Liver (tissue), 9 donors: ENCODE measurements around the gene GAR1. TPM values are rescaled to one million over a fixed set of nuclear protein-coding genes. Genes with fewer than 3 reads are reported as not detected.
A peak's percentile ranks its signal among the peaks of the same experiment; 100 is the strongest.
"Not testable (repeated sequence)": the region's sequence is repeated elsewhere in the genome, so short reads cannot be mapped to it uniquely, and the experiment has no call there.

Experiments
- DNase-seq: peaks from one replicate; pipeline ENCODE4 v3.0.0-alpha.2; 2017; ENCODE audit warnings: low spot score
- H3K27ac ChIP-seq, 2 donors: one replicate each; pipeline ENCODE4 v1.7.0; 2013; ENCODE audit warnings: inconsistent platforms in 2 of 2, low read length in 2 of 2, control low read depth in 1 of 2, low read depth in 1 of 2, mild to moderate bottlenecking in 1 of 2
- H3K27me3 ChIP-seq, 4 donors: one replicate each; pipeline versions ENCODE4 v1.6.1 to v1.7.0; 2013; ENCODE audit warnings: low read length in 3 of 4, inconsistent platforms in 1 of 4, mild to moderate bottlenecking in 1 of 4, moderate library complexity in 1 of 4; ENCODE audit not compliant: control insufficient read depth in 4 of 4, insufficient read depth in 4 of 4
- H3K36me3 ChIP-seq, 4 donors: one replicate each; pipeline versions ENCODE4 v1.6.1 to v1.7.0; 2013; ENCODE audit warnings: low read length in 3 of 4, mild to moderate bottlenecking in 3 of 4, low read depth in 1 of 4, moderate library complexity in 1 of 4; ENCODE audit not compliant: control insufficient read depth in 4 of 4, insufficient read depth in 3 of 4
- H3K4me1 ChIP-seq, 4 donors: one replicate each; pipeline versions ENCODE4 v1.6.1 to v1.7.0; 2013; ENCODE audit warnings: low read length in 3 of 4, mild to moderate bottlenecking in 3 of 4, moderate library complexity in 1 of 4; ENCODE audit not compliant: control insufficient read depth in 4 of 4, insufficient read depth in 4 of 4
- H3K4me3 ChIP-seq, 3 donors: one replicate each; pipeline versions ENCODE4 v1.6.1 to v1.7.0; 2013; ENCODE audit warnings: low read length in 3 of 3, control low read depth in 1 of 3, low read depth in 1 of 3, mild to moderate bottlenecking in 1 of 3
- H3K9ac ChIP-seq, 2 donors: one replicate each; pipeline ENCODE4 v1.7.0; 2013; ENCODE audit warnings: low read length in 2 of 2, mild to moderate bottlenecking in 2 of 2, moderate library complexity in 2 of 2, control low read depth in 1 of 2, low read depth in 1 of 2
- H3K9me3 ChIP-seq, 4 donors: one replicate each; pipeline versions ENCODE4 v1.6.1 to v1.7.0; 2013; ENCODE audit warnings: low read length in 3 of 4; ENCODE audit not compliant: control insufficient read depth in 4 of 4
- ATF3 ChIP-seq: IDR thresholded peaks from 2 replicates; pipeline ENCODE4 v1.6.1; 2016; ENCODE audit warnings: antibody characterized with exemption
- EGR1 ChIP-seq, 2 donors: IDR thresholded peaks; 2 replicates each; pipeline ENCODE4 v1.6.1; 2016 to 2018; ENCODE audit warnings: antibody characterized with exemption in 2 of 2, low read depth in 2 of 2
- FOXA1 ChIP-seq: IDR thresholded peaks from 2 replicates; pipeline ENCODE4 v1.6.1; 2016; ENCODE audit warnings: antibody characterized with exemption
- FOXA2 ChIP-seq: IDR thresholded peaks from 2 replicates; pipeline ENCODE4 v1.6.1; 2016; ENCODE audit warnings: antibody characterized with exemption
- GABPA ChIP-seq, 2 donors: IDR thresholded peaks in 1 of 2; conservative IDR thresholded peaks in 1 of 2; 2 replicates each; pipeline ENCODE4 v1.6.1; 2016; ENCODE audit warnings: antibody characterized with exemption in 2 of 2, mild to moderate bottlenecking in 1 of 2, moderate library complexity in 1 of 2
- HNF4A ChIP-seq, 2 donors: conservative IDR thresholded peaks; 2 replicates each; pipeline ENCODE4 v1.6.1; 2016; ENCODE audit warnings: antibody characterized with exemption in 2 of 2, mild to moderate bottlenecking in 2 of 2
- HNF4G ChIP-seq: IDR thresholded peaks from 2 replicates; pipeline ENCODE4 v1.6.1; 2016; ENCODE audit warnings: antibody characterized with exemption
- JUND ChIP-seq, 2 donors: IDR thresholded peaks; 2 replicates each; pipeline ENCODE4 v1.6.1; 2016; ENCODE audit warnings: antibody characterized with exemption in 2 of 2
- NR2F2 ChIP-seq: IDR thresholded peaks from 2 replicates; pipeline ENCODE4 v1.6.1; 2016; ENCODE audit warnings: antibody characterized with exemption
- RAD21 ChIP-seq, 2 donors: IDR thresholded peaks; 2 replicates each; pipeline ENCODE4 v1.6.1; 2016; ENCODE audit warnings: antibody characterized with exemption in 2 of 2, mild to moderate bottlenecking in 2 of 2
- RXRA ChIP-seq, 2 donors: IDR thresholded peaks; 2 replicates each; pipeline ENCODE4 v1.6.1; 2017 to 2018; ENCODE audit warnings: antibody characterized with exemption in 2 of 2, mild to moderate bottlenecking in 1 of 2
- SP1 ChIP-seq: IDR thresholded peaks from 2 replicates; pipeline ENCODE4 v1.6.1; 2018; ENCODE audit warnings: antibody characterized with exemption, mild to moderate bottlenecking
- TAF1 ChIP-seq: conservative IDR thresholded peaks from 2 replicates; pipeline ENCODE4 v1.6.1; 2016; ENCODE audit warnings: antibody characterized with exemption, mild to moderate bottlenecking
- YY1 ChIP-seq: IDR thresholded peaks from 2 replicates; pipeline ENCODE4 v1.6.1; 2016; ENCODE audit warnings: antibody characterized with exemption, mild to moderate bottlenecking
- WGBS: extraction: QIAGEN DNeasy Blood & Tissue Kit; methylation state at CpG from one replicate; pipeline ENCODE4 v1.1.7; 2013; 5-methylcytosine and 5-hydroxymethylcytosine counted together
- polyA plus RNA-seq, 2 donors: library from polyadenylated mRNA; stranded (reverse) in 1 of 2; unstranded in 1 of 2; fragments of 200-250 nt in 1 of 2; fragments of >200 nt in 1 of 2; fragmentation: Nextera tagmentation in 1 of 2; extraction: Ambion mirVana in 1 of 2; gene quantifications; one replicate each; pipeline versions ENCODE4 v1.2.1 to v1.2.3, GENCODE V29; 2013 to 2015
- total RNA-seq, 2 donors: library from RNA; depleted of rRNA; stranded (reverse); fragments of >200 nt; gene quantifications; one replicate each; pipeline ENCODE4 v1.2.3, GENCODE V29; 2014
- TF ChIP-seq, protein P1 (sequence below): IDR thresholded peaks from 2 replicates; pipeline ENCODE4 v1.6.1; 2016; ENCODE audit warnings: antibody characterized with exemption, mild to moderate bottlenecking
- TF ChIP-seq, protein P2 (sequence below): IDR thresholded peaks from 2 replicates; pipeline ENCODE4 v1.6.1; 2016; ENCODE audit warnings: antibody characterized with exemption
- TF ChIP-seq, protein P3 (sequence below): fragments of 150-350 bp; IDR thresholded peaks from 2 replicates; pipeline ENCODE4 v1.5.1; 2017; ENCODE audit warnings: improper control_type of control experiment, low read depth, low read length; ENCODE audit not compliant: missing input control
- TF ChIP-seq, protein P4 (sequence below): IDR thresholded peaks from 2 replicates; pipeline ENCODE4 v1.6.1; 2016; ENCODE audit warnings: antibody characterized with exemption
- donor health status: healthy.
- donor health status: healthy.
- donor health status: healthy.
- donor health status: healthy.
- donor health status: healthy.

Gene GAR1
- 1 to 10 TPM; 1.5 to 7.2 TPM for total RNA-seq
- polyA plus RNA-seq, result 1 to 10 TPM; 4.5 to 7.7 TPM

DNA sequence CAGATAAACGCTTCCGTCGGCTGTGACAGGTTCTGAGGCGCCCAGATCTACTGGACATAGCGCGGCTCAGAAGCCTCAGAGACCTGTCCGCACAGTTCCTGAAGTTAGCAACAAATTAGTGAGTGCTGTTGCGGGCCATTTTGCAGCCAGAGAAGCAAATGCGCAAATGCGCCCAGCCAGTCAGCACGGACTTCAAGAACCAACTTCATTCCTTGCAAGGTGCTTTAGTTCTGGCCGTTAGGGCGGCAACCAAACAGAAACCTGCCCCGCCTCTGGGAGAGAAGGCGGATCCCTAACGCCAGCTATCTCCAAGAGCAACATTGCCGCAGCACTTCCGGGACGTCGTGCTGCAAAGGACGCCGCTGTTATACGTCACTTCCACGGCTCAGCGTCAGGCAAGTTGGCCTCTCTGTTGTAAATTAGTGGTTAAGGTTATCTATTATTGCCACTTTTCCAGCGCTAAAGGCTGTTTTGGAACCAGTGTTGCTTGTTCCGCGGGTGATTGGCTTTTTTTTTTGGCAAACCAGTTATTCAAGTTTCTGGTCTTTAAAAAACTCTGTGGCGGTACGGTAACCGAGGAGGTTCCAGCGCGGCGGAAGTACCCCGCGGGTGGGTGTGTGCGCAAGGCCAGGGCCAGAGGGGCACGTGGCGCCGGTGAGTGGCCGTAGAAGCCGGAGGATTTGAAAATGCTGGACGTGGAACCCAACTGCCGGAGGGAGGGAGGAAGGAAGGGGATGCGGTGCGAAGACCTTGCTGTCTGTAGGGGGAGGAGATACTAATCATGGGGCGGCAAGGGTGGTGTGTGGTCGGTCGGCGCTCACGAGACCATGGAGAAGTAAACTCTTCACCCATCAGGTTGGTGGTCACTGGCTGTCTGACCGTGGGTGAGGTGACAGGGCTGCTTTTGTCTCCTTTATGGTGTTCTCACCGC lies at the start of gene GAR1:
Gene GAR1 (plus strand): TSS at position 612 of the 931 bp plus-strand sequence. CDS start 403 bp downstream, outside the sequence.
- H3K9ac ChIP-seq, result peak within 1 kb of the TSS; percentile 82 to 84
- H3K4me3 ChIP-seq, result peak within 1 kb of the TSS; percentile 81 to 97 (median 85)
- H3K27ac ChIP-seq, result peak within 1 kb of the TSS; percentile 67 to 87
- no peaks in the 10 kb centered on the region for H3K9me3 ChIP-seq
- under 1% methylated on average over 53 of the region's 53 CpGs for WGBS
- no peaks in the 10 kb centered on the region for H3K27me3 ChIP-seq
- TF ChIP-seq ATF3, result peak; percentile 54
- TF ChIP-seq HNF4G, result no peak
- TF ChIP-seq EGR1 (IDR thresholded peaks at IDR 0.05; ENCODE audit: low read depth in 2 of 2), result peak; percentile 52 to 71
- TF ChIP-seq, protein P1, sequence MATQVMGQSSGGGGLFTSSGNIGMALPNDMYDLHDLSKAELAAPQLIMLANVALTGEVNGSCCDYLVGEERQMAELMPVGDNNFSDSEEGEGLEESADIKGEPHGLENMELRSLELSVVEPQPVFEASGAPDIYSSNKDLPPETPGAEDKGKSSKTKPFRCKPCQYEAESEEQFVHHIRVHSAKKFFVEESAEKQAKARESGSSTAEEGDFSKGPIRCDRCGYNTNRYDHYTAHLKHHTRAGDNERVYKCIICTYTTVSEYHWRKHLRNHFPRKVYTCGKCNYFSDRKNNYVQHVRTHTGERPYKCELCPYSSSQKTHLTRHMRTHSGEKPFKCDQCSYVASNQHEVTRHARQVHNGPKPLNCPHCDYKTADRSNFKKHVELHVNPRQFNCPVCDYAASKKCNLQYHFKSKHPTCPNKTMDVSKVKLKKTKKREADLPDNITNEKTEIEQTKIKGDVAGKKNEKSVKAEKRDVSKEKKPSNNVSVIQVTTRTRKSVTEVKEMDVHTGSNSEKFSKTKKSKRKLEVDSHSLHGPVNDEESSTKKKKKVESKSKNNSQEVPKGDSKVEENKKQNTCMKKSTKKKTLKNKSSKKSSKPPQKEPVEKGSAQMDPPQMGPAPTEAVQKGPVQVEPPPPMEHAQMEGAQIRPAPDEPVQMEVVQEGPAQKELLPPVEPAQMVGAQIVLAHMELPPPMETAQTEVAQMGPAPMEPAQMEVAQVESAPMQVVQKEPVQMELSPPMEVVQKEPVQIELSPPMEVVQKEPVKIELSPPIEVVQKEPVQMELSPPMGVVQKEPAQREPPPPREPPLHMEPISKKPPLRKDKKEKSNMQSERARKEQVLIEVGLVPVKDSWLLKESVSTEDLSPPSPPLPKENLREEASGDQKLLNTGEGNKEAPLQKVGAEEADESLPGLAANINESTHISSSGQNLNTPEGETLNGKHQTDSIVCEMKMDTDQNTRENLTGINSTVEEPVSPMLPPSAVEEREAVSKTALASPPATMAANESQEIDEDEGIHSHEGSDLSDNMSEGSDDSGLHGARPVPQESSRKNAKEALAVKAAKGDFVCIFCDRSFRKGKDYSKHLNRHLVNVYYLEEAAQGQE, result peak; percentile 42
- peak; percentile 31 to 36 for TF ChIP-seq RXRA (IDR thresholded peaks at IDR 0.05)
- peak; percentile 49 to 55 for TF ChIP-seq RAD21 (IDR thresholded peaks at IDR 0.05)
- TF ChIP-seq, protein P2, sequence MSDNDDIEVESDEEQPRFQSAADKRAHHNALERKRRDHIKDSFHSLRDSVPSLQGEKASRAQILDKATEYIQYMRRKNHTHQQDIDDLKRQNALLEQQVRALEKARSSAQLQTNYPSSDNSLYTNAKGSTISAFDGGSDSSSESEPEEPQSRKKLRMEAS, result peak; percentile 95
- TF ChIP-seq, protein P3, sequence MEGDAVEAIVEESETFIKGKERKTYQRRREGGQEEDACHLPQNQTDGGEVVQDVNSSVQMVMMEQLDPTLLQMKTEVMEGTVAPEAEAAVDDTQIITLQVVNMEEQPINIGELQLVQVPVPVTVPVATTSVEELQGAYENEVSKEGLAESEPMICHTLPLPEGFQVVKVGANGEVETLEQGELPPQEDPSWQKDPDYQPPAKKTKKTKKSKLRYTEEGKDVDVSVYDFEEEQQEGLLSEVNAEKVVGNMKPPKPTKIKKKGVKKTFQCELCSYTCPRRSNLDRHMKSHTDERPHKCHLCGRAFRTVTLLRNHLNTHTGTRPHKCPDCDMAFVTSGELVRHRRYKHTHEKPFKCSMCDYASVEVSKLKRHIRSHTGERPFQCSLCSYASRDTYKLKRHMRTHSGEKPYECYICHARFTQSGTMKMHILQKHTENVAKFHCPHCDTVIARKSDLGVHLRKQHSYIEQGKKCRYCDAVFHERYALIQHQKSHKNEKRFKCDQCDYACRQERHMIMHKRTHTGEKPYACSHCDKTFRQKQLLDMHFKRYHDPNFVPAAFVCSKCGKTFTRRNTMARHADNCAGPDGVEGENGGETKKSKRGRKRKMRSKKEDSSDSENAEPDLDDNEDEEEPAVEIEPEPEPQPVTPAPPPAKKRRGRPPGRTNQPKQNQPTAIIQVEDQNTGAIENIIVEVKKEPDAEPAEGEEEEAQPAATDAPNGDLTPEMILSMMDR, result no peak
- peak; percentile 28 for TF ChIP-seq FOXA2
- TF ChIP-seq TAF1, result peak; percentile 34
- TF ChIP-seq NR2F2, result peak; percentile 52
- peak; percentile 46 for TF ChIP-seq SP1
- TF ChIP-seq GABPA (IDR thresholded peaks at IDR 0.05 in 1 of 2, conservative IDR thresholded peaks at IDR 0.05 in 1 of 2), result peak; percentile 90 to 99
- TF ChIP-seq, protein P4, sequence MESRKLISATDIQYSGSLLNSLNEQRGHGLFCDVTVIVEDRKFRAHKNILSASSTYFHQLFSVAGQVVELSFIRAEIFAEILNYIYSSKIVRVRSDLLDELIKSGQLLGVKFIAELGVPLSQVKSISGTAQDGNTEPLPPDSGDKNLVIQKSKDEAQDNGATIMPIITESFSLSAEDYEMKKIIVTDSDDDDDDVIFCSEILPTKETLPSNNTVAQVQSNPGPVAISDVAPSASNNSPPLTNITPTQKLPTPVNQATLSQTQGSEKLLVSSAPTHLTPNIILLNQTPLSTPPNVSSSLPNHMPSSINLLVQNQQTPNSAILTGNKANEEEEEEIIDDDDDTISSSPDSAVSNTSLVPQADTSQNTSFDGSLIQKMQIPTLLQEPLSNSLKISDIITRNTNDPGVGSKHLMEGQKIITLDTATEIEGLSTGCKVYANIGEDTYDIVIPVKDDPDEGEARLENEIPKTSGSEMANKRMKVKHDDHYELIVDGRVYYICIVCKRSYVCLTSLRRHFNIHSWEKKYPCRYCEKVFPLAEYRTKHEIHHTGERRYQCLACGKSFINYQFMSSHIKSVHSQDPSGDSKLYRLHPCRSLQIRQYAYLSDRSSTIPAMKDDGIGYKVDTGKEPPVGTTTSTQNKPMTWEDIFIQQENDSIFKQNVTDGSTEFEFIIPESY, result peak; percentile 82
- peak; percentile 87 for TF ChIP-seq YY1
- TF ChIP-seq HNF4A (conservative IDR thresholded peaks at IDR 0.05), result peak in 1 of 2 donors; percentile 25
- TF ChIP-seq JUND (IDR thresholded peaks at IDR 0.05), result no peak
- TF ChIP-seq FOXA1, result no peak
- H3K36me3 ChIP-seq, result peaks cover 2 to 15% (median 9%) of the 10 kb centered on the region in 4 donors
- DNase-seq, result peak; percentile 87
- H3K4me1 ChIP-seq, result peaks cover 2 to 20% (median 16%) of the 10 kb centered on the region in 4 donors

DNA sequence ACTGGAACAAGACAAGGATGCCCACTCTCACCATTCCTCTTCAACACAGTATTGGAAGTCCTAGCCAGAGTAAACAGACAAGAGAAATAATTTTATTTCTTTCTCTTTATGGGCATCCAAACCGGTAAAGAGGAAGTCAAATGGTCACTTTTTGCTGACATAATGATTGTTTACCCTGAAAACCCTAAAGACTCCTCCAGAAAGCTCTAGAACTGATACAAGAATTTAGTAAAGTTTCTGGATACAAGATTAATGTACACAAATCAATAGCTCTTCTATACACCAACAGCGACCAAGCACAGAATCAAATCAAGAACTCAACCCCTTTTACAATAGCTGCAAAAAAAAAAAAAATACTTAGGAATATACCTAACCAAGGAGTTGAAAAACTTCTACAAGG lies 33.5 kb upstream of the GAR1 start:
- H3K27ac ChIP-seq, H3K9ac ChIP-seq, DNase-seq, H3K27me3 ChIP-seq, H3K4me1 ChIP-seq, H3K36me3 ChIP-seq, H3K9me3 ChIP-seq, H3K4me3 ChIP-seq: not testable (repeated sequence)
- WGBS, result 84% methylated on average over 2 of the region's 2 CpGs
